Progenitor cell of endocrine pancreas (in vitro differentiated cells): ENCODE results near the gene CCDC110. TPM values are rescaled to one million over a fixed set of nuclear protein-coding genes. Genes with fewer than 3 reads are reported as not detected.
A peak's percentile ranks its signal among the peaks of the same experiment; 100 is the strongest.

Source experiments
- DNase-seq: peaks from one replicate; pipeline ENCODE4 v3.0.0; 2021; ENCODE audit warnings: low spot score; ENCODE audit not compliant: unreplicated experiment
- H3K27ac Mint-ChIP-seq: 2 replicates; pipeline ENCODE4 v1.8.0; 2021; ENCODE audit warnings: mild to moderate bottlenecking, moderate library complexity, mixed read lengths
- H3K27me3 Mint-ChIP-seq: 2 replicates; pipeline ENCODE4 v1.8.0; 2021; ENCODE audit warnings: mixed read lengths
- H3K36me3 Mint-ChIP-seq: 2 replicates; pipeline ENCODE4 v1.8.0; 2022; ENCODE audit warnings: mixed read lengths; ENCODE audit not compliant: insufficient read depth
- H3K4me1 Mint-ChIP-seq: 2 replicates; pipeline ENCODE4 v1.8.0; 2021; ENCODE audit warnings: low read depth, mixed read lengths
- H3K4me3 Mint-ChIP-seq: 2 replicates; pipeline ENCODE4 v1.8.0; 2021; ENCODE audit warnings: low read depth, mild to moderate bottlenecking, moderate library complexity, mixed read lengths
- H3K9me3 Mint-ChIP-seq: 2 replicates; pipeline ENCODE4 v1.8.0; 2021; ENCODE audit warnings: low read depth, mixed read lengths
- total RNA-seq: library from RNA; stranded (reverse); gene quantifications from 2 replicates; pipeline ENCODE4 v1.2.1, GENCODE V29; 2021
- TF ChIP-seq, protein P1 (sequence below): fragments of 200-600 bp; sonication (generic); IDR thresholded peaks from one replicate; pipeline ENCODE4 v1.5.0; 2021; ENCODE audit warnings: antibody characterized with exemption, mild to moderate bottlenecking; ENCODE audit not compliant: unreplicated experiment

CCDC110 gene
- total RNA-seq, 1 donor from 2014 or later: 3.1 TPM

DNA sequence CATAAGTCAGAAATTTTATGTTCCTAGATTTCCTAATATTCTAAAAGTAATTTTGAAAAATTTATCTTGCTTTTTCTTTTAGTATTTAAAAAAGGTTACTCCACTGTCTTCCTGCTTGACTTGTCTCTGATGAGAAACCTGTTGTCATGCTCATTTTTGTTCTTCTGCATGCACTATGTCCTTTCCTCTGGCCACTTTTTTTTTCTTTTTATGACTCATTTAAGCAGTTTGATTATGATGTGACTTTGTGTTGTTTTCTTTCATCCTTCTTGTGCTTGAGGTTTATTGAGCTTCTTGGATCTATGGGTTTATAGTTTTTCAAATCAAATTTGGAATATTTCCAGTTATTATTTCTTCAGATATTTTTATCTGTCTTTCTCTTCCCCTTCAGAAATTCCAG, 33.7 kb downstream of the CCDC110 start:
- Mint-ChIP-seq H3K27me3 (no peaks in the 10 kb centered on the region), H3K27ac (no peak overlapping the region), H3K4me1 (no peaks in the 10 kb centered on the region), H3K9me3 (no peaks in the 10 kb centered on the region), H3K4me3 (no peak overlapping the region), H3K36me3 (no peaks in the 10 kb centered on the region)
- no peak for DNase-seq
- TF ChIP-seq, protein P1, sequence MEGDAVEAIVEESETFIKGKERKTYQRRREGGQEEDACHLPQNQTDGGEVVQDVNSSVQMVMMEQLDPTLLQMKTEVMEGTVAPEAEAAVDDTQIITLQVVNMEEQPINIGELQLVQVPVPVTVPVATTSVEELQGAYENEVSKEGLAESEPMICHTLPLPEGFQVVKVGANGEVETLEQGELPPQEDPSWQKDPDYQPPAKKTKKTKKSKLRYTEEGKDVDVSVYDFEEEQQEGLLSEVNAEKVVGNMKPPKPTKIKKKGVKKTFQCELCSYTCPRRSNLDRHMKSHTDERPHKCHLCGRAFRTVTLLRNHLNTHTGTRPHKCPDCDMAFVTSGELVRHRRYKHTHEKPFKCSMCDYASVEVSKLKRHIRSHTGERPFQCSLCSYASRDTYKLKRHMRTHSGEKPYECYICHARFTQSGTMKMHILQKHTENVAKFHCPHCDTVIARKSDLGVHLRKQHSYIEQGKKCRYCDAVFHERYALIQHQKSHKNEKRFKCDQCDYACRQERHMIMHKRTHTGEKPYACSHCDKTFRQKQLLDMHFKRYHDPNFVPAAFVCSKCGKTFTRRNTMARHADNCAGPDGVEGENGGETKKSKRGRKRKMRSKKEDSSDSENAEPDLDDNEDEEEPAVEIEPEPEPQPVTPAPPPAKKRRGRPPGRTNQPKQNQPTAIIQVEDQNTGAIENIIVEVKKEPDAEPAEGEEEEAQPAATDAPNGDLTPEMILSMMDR: no peak

DNA sequence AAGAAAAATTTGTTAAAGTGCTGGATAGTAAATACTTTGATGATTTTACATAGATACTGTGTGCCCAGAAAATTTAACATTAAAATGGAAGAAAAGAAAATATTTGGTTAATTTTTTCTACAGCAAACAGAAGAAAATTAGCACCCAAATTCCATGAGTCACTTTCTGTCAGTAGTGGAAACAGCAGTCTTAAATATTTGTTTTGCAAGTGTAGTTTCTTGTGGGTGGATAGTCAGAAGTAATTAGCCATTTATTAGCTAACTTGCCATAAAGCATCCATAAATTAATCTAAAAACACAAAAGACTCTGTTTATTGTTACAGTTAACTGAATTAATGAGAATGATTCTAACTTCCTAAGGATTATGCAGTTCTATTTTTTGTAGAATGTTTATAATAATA, 36.1 kb downstream of the CCDC110 start:
- DNase-seq: no peak
- Mint-ChIP-seq H3K4me3 (no peak overlapping the region), H3K27ac (no peak overlapping the region), H3K36me3 (no peaks in the 10 kb centered on the region), H3K9me3 (no peaks in the 10 kb centered on the region), H3K27me3 (no peaks in the 10 kb centered on the region), H3K4me1 (no peaks in the 10 kb centered on the region)
- TF ChIP-seq, protein P1: no peak

DNA sequence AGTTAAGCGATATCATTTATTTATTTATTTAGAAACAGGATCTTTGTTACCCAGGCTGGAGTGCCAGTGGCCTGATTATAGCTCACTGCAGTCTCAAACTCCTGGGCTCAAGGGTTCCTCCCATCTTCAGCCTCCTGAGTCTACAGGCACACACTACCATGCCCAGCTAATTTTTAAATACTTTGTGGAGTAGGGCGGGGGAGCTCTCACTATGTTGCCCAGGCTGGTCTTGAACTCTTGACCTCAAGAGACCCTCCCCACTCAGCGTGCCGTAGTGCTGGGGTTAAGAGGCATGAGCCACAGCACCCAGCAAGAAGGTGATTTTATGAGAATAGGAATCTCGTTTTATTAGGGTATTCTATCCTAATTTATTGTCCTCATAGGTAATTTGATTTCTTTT, 41.9 kb downstream of the CCDC110 start:
- DNase-seq: no peak
- Mint-ChIP-seq H3K4me1 (peaks cover 6% of the 10 kb centered on the region), H3K4me3 (no peak overlapping the region), H3K9me3 (no peaks in the 10 kb centered on the region), H3K27me3 (no peaks in the 10 kb centered on the region), H3K27ac (no peak overlapping the region), H3K36me3 (no peaks in the 10 kb centered on the region)
- TF ChIP-seq, protein P1: no peak

DNA sequence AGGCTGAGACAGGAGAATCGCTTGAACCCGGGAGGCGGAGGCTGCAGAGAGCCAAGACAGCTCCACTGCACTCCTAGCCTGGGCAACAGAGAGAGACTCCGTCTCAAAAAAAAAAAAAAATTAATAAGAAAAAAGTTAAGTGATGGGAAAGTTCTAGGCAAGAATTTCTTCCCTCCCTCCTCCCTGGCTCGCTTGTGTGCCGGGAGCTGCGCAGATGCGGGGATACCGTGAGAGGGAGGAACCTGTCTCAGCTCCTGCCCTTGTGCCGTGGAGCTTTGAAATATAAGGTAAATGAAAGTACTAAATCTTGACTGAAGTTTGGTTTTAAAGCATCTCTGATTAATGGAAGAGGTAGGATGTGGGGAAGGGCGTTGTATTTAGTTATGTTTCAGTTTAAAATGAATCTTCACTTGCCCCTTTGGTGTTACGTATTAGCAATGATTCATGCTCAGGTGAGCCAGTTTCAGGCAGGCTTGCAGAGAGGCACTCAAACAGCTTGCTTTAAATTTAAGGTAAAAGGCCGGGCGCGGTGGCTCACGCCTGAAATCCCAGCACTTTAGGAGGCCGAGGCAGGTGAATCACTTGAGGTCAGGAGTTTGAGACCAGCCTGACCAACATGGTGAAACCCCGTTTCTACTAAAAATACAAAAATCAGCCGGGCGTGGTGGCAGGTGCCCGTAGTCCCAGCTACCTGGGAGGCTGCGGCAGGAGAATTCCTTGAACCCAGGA, 44.4 kb downstream of the CCDC110 start:
- H3K36me3 Mint-ChIP-seq: no peaks in the 10 kb centered on the region
- H3K27ac Mint-ChIP-seq: peak overlapping the region; percentile 82
- TF ChIP-seq, protein P1: no peak
- H3K9me3 Mint-ChIP-seq: no peaks in the 10 kb centered on the region
- peaks cover 8% of the 10 kb centered on the region for H3K4me1 Mint-ChIP-seq
- peak overlapping the region; percentile 28 for H3K4me3 Mint-ChIP-seq
- DNase-seq: no peak
- peaks cover 3% of the 10 kb centered on the region for H3K27me3 Mint-ChIP-seq

DNA sequence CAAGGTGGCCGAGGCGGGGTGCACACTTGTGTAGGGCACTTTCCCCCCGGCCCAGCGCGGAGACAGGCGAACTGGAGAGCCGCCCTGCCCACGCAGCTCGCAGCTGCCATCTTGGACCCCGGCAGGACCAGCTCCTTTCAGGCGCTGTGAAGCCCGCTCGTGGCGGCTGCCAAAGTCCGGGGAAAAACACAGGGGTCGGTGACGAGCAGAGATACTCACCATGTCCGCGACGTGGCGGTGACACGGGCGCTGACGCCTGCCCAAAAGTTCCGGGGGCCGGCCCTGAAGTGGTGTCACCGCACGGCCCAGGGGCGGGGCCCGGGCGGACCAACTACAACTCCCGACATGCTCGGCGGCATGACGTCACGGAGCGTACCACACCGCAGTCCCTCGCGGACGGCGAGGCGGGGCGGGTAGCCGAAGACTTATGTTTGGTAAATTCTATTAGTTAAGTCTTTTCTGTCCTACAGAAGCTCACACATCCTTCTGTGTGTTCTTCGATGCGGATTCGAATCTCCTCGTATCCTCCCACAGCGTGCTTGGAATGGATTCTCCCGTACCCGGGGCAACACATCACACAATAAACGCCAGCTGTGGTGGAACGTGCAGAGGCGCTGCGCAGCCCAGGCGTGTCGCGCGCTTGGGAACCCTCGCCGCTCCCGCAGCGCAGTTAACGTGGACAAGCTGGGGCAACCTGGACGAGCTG, 45.7 kb downstream of the CCDC110 start, which contains the start of gene UFSP2:
UFSP2 (minus strand) TSS at position 318 of the 706 bp plus-strand sequence; CDS start at position 222, 96 bp downstream.
- TF ChIP-seq, protein P1: no peak
- Mint-ChIP-seq H3K36me3 (peaks cover 4% of the 10 kb centered on the region), H3K27me3 (peaks cover 6% of the 10 kb centered on the region), H3K4me1 (peaks cover 10% of the 10 kb centered on the region), H3K27ac (peak within 1 kb of the TSS; percentile 100), H3K9me3 (no peaks in the 10 kb centered on the region), H3K4me3 (peak within 1 kb of the TSS; percentile 88)
- peak; percentile 73 for DNase-seq
